Measurements from ENCODE around the gene KLHDC2.
"Not testable (repeated sequence)": the region's sequence is repeated elsewhere in the genome, so short reads cannot be mapped to it uniquely, and the experiment has no call there.

KLHDC2 gene

DNA sequence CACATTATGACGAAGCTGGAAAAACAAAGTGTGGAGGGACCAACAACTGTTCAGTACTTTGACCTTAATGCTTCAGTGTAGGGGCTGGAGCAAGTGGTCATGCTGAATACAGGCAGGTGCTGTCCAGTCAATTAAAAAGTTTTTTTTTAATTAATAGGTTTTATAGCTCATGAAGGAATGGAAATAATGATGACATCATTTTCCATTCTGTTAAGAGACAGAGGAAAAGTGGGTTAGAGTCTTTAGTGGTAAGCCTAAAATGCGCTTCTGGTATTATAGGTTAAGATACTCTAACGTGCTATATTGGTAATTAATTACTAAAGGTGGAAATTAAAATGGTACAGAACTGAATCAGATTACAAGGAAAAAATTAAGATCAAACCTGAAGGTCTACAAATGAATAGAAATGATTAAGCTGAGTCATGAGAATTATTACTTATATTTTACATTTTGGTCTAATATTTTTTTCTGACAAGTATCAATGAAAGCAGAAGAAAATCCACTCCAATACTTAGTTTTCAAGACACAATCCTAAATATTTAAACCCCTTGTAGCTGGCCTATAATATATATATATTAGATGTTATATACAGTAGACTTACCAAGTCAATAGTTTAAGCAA lies 15.6 kb downstream of the KLHDC2 start:
- no peak for DNase-seq

DNA sequence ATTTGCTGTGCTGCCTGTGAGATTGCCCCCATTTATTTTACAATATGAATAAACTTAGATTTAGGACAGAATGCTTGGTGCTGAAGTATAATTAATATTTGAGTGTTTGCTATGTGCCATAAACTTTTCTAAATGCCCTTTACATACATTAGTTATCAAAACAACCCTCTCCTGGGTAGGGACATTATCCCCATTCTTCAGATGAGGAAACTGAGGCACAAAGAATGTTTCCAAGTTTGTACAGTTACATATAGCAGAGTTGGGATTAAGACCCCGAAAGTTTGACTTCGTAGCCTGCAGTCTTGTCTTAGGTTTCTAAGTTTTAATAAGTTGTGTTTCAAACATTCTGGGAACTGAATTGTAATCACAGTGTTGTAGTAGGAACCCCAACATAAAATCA lies 18.4 kb downstream of the KLHDC2 start:
- no peak for DNase-seq

DNA sequence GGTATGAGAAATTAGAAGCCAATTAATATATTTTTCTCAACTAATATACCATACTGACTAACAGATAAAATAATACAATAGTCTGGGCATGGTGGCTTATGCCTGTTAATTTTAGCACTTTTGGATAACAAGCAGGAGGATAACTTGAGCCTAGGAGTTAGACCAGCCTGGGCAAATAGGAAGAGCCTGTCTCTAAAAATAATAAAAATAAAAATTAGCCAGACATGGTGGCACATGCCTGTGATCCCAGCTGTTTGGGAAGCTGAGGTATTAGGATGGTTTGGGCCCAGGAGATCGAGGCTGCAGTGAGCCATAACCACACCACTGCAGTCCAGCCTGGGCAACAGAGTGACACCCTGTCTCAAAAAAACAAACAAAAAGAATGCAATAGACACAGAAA lies 24.7 kb downstream of the KLHDC2 start:
- DNase-seq, result no peak

GRCh38 chr14:49796025-49796424 lies 28.1 kb downstream of the KLHDC2 start:
- no peak for DNase-seq

DNA sequence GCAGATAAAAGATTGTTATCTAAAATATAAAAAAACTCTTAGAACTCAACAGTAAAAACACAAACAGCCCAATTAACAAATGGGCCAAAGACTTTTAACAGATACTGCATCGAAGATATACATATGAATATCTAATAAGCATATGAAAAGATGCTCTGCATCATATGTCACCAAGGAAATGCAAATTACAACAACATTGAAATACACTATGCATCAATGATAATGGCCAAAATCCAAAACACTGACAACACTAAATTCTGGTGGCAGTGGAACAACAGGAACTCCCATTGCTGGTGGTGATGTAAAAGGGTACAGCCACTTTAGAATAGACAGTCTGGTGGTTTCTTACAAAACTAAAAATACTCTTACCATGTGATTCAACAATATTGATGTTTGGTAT lies 40.8 kb downstream of the KLHDC2 start:
- no peak for DNase-seq

GRCh38 chr14:49816118-49816517 lies 48.2 kb downstream of the KLHDC2 start:
- DNase-seq, result not testable (repeated sequence)

DNA sequence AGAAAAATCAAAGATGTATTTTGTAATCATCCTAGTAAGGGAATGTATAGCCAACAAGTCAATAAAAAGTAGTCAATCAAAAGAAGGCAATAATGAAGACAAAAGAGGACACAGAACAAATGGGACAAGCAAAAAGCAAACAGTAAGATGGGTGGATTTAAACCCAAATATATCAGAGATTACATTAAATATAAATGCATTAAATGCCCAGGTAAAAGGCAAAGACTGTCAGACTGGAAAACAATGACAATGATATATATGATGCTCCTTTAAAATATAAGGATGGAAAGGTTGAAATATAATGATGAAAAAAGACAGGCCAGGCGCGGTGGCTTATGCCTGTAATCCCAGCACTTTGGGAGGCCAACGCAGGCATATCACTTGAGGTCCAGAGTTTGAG lies 48.9 kb downstream of the KLHDC2 start:
- DNase-seq, result no peak

DNA sequence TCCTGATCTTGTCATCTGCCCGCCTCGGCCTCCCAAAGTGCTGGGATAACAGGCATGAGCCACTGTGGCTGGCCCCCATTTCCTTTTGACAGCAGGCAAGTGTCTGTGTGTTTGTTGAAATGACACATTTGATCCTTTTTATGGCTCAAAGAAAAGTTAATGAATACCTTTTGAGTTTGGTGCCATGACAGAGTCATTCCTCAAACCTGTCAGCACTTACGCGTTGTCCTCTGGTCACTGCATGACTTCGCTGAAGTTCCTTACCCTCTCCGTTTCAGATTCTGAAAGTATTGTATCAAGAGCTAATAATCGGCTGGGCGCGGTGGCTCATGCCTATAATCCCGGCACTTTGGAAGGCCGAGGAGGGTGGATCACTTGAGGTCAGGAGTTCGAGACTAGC lies 52.2 kb downstream of the KLHDC2 start:
- no peak for DNase-seq

GRCh38 chr14:49828640-49829039 lies 60.7 kb downstream of the KLHDC2 start:
- no peak for DNase-seq

All from NCI-H1930 (cell line).